ENCODE data around the gene ANKFN1. TPM values are rescaled to one million over a fixed set of nuclear protein-coding genes. Genes with fewer than 3 reads are reported as not detected.
A peak's percentile ranks its signal among the peaks of the same experiment; 100 is the strongest.

The ANKFN1 gene
- total and polyA plus RNA-seq, 10 of the 15 experiments (the other 5 are each of a cell fraction or from before 2014, with no cell fraction given): 0.19 TPM; not detected in 9

- WGBS (ENCODE audit: insufficient coverage, insufficient replicate concordance, low lambda C conversion rate, missing lambda C conversion rate): 0% methylated on average over 2 of the region's 2 CpGs
- Histone ChIP-seq H3K4me3 (no peak overlapping the region), H3K27ac (ENCODE audit: control insufficient read depth, insufficient read depth) (no peak overlapping the region), H3K4me1 (ENCODE audit: control insufficient read depth, insufficient read depth, low read length) (no peaks in the 10 kb centered on the region), H3K27me3 (replicated peaks in 1 of 2; ENCODE audit: control insufficient read depth in 2 of 2, insufficient read depth in 2 of 2, low read length in 1 of 2) (no peaks in the 10 kb centered on the region), H3K36me3 (ENCODE audit: control insufficient read depth in 2 of 2, insufficient read depth in 2 of 2, low read length in 1 of 2) (no peaks in the 10 kb centered on the region), H4K20me1 (ENCODE audit: control insufficient read depth, insufficient read depth) (no peaks in the 10 kb centered on the region), H3K4me2 (ENCODE audit: control insufficient read depth, insufficient read depth) (no peak overlapping the region), H3K9ac (ENCODE audit: control insufficient read depth, insufficient read depth, low read length) (no peak overlapping the region), H3K9me3 (replicated peaks; ENCODE audit: control insufficient read depth, insufficient read depth, low read length) (no peaks in the 10 kb centered on the region), H2AFZ (ENCODE audit: control insufficient read depth, low read depth, low read length) (no peak overlapping the region), H3K79me2 (ENCODE audit: control insufficient read depth, insufficient read depth, low read length) (no peaks in the 10 kb centered on the region)
- FAIRE-seq (no peak), ATAC-seq (peak; percentile 31), DNase-seq (ENCODE audit: low read depth, low spot score) (no peak)
- ChIA-PET POLR2A (no interaction called here), SMC1A (ENCODE audit: uncharacterized antibody, unreplicated experiment) (no interaction called here), CTCF (no interaction called here), RAD21 (ENCODE audit: unreplicated experiment) (no interaction called here)
- in situ Hi-C loops (cut with MboI): no loop called here
- no TSS peak for BruUV-seq (replicated peaks)
- TF ChIP-seq SIX5 (IDR thresholded peaks at IDR 0.05; ENCODE audit: low read depth, low read length, severe bottlenecking) (no peak), FOXM1 (IDR thresholded peaks at IDR 0.05; ENCODE audit: low read depth, low read length) (no peak), RCOR1 (conservative IDR thresholded peaks at IDR 0.05; ENCODE audit: low read depth, low read length) (no peak), MEF2A (IDR thresholded peaks at IDR 0.05; ENCODE audit: insufficient read depth, low read depth, low read length) (no peak), NFIC (IDR thresholded peaks at IDR 0.05; ENCODE audit: low read depth, low read length) (no peak), CBX5 (IDR thresholded peaks at IDR 0.05; ENCODE audit: low read depth) (no peak), SMAD5 (IDR thresholded peaks at IDR 0.05; ENCODE audit: low read depth) (no peak), BRCA1 (IDR thresholded peaks at IDR 0.05; ENCODE audit: low read depth, low read length) (no peak), IRF4 (IDR thresholded peaks at IDR 0.05; ENCODE audit: low read depth, low read length) (no peak), ASH2L (IDR thresholded peaks at IDR 0.05; ENCODE audit: borderline replicate concordance, low read depth) (no peak), TARDBP (IDR thresholded peaks at IDR 0.05; ENCODE audit: borderline replicate concordance) (no peak), RELA (IDR thresholded peaks at IDR 0.05; ENCODE audit: borderline replicate concordance, partially characterized antibody) (no peak), PBX3 (IDR thresholded peaks at IDR 0.05; ENCODE audit: insufficient replicate concordance, low read depth, low read length) (no peak), IRF5 (IDR thresholded peaks at IDR 0.05; ENCODE audit: borderline replicate concordance) (no peak), NFXL1 (IDR thresholded peaks at IDR 0.05; ENCODE audit: borderline replicate concordance) (no peak), TAF1 (IDR thresholded peaks at IDR 0.05; ENCODE audit: borderline replicate concordance, low read depth, low read length) (no peak)
- TF ChIP-seq, protein P1, sequence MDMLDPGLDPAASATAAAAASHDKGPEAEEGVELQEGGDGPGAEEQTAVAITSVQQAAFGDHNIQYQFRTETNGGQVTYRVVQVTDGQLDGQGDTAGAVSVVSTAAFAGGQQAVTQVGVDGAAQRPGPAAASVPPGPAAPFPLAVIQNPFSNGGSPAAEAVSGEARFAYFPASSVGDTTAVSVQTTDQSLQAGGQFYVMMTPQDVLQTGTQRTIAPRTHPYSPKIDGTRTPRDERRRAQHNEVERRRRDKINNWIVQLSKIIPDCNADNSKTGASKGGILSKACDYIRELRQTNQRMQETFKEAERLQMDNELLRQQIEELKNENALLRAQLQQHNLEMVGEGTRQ (IDR thresholded peaks at IDR 0.05; ENCODE audit: borderline replicate concordance, low read depth, low read length): no peak
- intact Hi-C loops (cut with micrococcal nuclease; ENCODE audit: unreplicated experiment): no loop called here
These were observed 22.2 kb downstream of the ANKFN1 start for GRCh38 chr17:56175299-56175955.
